Hepatocyte (in vitro differentiated cells): ENCODE data around the gene IFI30. TPM values are rescaled to one million over a fixed set of nuclear protein-coding genes. Genes with fewer than 3 reads are reported as not detected.

Experiments used
- DNase-seq: peaks from one replicate; pipeline ENCODE4 v3.0.0-alpha.2; 2016; ENCODE audit warnings: low spot score
- H2AFZ ChIP-seq: fragments of 200-600 bp; sonication (generic); 2 replicates; pipeline ENCODE4 v1.6.0; 2016; ENCODE audit warnings: antibody characterized with exemption, mild to moderate bottlenecking
- H3K27ac ChIP-seq: fragments of 200-600 bp; sonication (generic); 2 replicates; pipeline ENCODE4 v1.5.1; 2016; ENCODE audit warnings: mild to moderate bottlenecking
- H3K27me3 ChIP-seq: fragments of 200-600 bp; sonication (generic); 2 replicates; pipeline ENCODE4 v1.6.1; 2016
- H3K36me3 ChIP-seq: fragments of 200-600 bp; sonication (generic); replicated peaks from 2 replicates; pipeline ENCODE4 v1.5.1; 2016; ENCODE audit warnings: low read depth; ENCODE audit not compliant: insufficient read depth
- H3K4me1 ChIP-seq: fragments of 200-600 bp; sonication (generic); 2 replicates; pipeline ENCODE4 v1.5.1; 2016; ENCODE audit warnings: mild to moderate bottlenecking, moderate library complexity; ENCODE audit not compliant: insufficient read depth
- H3K4me2 ChIP-seq: fragments of 200-600 bp; sonication (generic); 2 replicates; pipeline ENCODE4 v1.6.0; 2016
- H3K4me3 ChIP-seq: fragments of 200-600 bp; sonication (generic); 2 replicates; pipeline ENCODE4 v1.5.1; 2016; ENCODE audit warnings: mild to moderate bottlenecking
- H3K79me2 ChIP-seq: fragments of 200-600 bp; sonication (generic); 2 replicates; pipeline ENCODE4 v1.6.0; 2017; ENCODE audit warnings: mild to moderate bottlenecking
- H3K9me2 ChIP-seq: fragments of 200-600 bp; sonication (generic); replicated peaks from 2 replicates; pipeline ENCODE4 v1.6.0; 2017; ENCODE audit warnings: mild to moderate bottlenecking; ENCODE audit not compliant: insufficient read depth
- H3K9me3 ChIP-seq: fragments of 200-600 bp; sonication (generic); 2 replicates; pipeline ENCODE4 v1.5.1; 2016; ENCODE audit warnings: low read depth, mild to moderate bottlenecking
- H4K20me1 ChIP-seq: fragments of 200-600 bp; sonication (generic); 2 replicates; pipeline ENCODE4 v1.6.0; 2016; ENCODE audit warnings: mild to moderate bottlenecking; ENCODE audit not compliant: insufficient read depth, poor library complexity, severe bottlenecking
- CTCF ChIP-seq: fragments of 200-600 bp; sonication (generic); IDR thresholded peaks from 2 replicates; pipeline ENCODE4 v1.5.1; 2016; ENCODE audit warnings: antibody characterized with exemption, mild to moderate bottlenecking; ENCODE audit not compliant: poor library complexity
- EZH2 ChIP-seq: fragments of 200-600 bp; sonication (generic); IDR thresholded peaks from 2 replicates; pipeline ENCODE4 v1.6.1; 2016; ENCODE audit warnings: antibody characterized with exemption, mild to moderate bottlenecking, borderline replicate concordance
- EZH2phosphoT487 ChIP-seq: fragments of 200-600 bp; sonication (generic); IDR thresholded peaks from one replicate; pipeline ENCODE4 v1.6.1; 2018; ENCODE audit warnings: antibody characterized with exemption, mild to moderate bottlenecking, low read depth, moderate library complexity; ENCODE audit not compliant: unreplicated experiment, severe bottlenecking
- WGBS: methylation state at CpG from one replicate; pipeline ENCODE4 v1.1.6; 2016; ENCODE audit warnings: low lambda C conversion rate; ENCODE audit errors: missing lambda C conversion rate; 5-methylcytosine and 5-hydroxymethylcytosine counted together
- polyA plus RNA-seq: library from polyadenylated mRNA; unstranded; fragments of >200 nt; fragmentation: Nextera tagmentation; extraction: Ambion mirVana; gene quantifications from 2 replicates; pipeline ENCODE4 v1.2.1, GENCODE V29; 2016
- total RNA-seq: library from RNA; depleted of rRNA; stranded (reverse); fragments of >200 nt; gene quantifications from 2 replicates; pipeline ENCODE4 v1.2.3, GENCODE V29; 2014

IFI30 gene
- total and polyA plus RNA-seq, 2 experiments from 2014 or later = 95.7 to 170 TPM

- no peaks in the 10 kb centered on the region for H4K20me1 ChIP-seq
- H3K79me2 ChIP-seq = no peaks in the 10 kb centered on the region
- no peaks in the 10 kb centered on the region for H3K9me3 ChIP-seq
- H3K27ac ChIP-seq = no peak overlapping the region
- H3K27me3 ChIP-seq = peaks cover 3% of the 10 kb centered on the region
- no peak overlapping the region for H3K4me3 ChIP-seq
- no peak for DNase-seq
- H3K4me1 ChIP-seq = no peaks in the 10 kb centered on the region
- no peak overlapping the region for H3K4me2 ChIP-seq
- no peaks in the 10 kb centered on the region for H3K9me2 ChIP-seq
- no peak for TF ChIP-seq EZH2
- no peak for TF ChIP-seq CTCF
- TF ChIP-seq EZH2phosphoT487 = no peak
- no peak overlapping the region for H2AFZ ChIP-seq
- 93% methylated on average over 8 of the region's 8 CpGs for WGBS
- H3K36me3 ChIP-seq = no peaks in the 10 kb centered on the region
Observed at GRCh38 chr19:18216789-18217188, 43.2 kb downstream of the IFI30 start.

GRCh38 chr19:18218159-18218558 lies 44.5 kb downstream of the IFI30 start:
- 95% methylated on average over 17 of the region's 17 CpGs for WGBS
- peaks cover 3% of the 10 kb centered on the region for H3K27me3 ChIP-seq
- no peaks in the 10 kb centered on the region for H3K9me2 ChIP-seq

GRCh38 chr19:18218600-18218999 lies 45.0 kb downstream of the IFI30 start:
- H2AFZ ChIP-seq = no peak overlapping the region
- H3K4me3 ChIP-seq = no peak overlapping the region
- no peaks in the 10 kb centered on the region for H3K36me3 ChIP-seq
- H3K9me3 ChIP-seq = no peaks in the 10 kb centered on the region
- DNase-seq = no peak
- no peaks in the 10 kb centered on the region for H4K20me1 ChIP-seq
- TF ChIP-seq EZH2phosphoT487 (no peak), EZH2 (no peak), CTCF (no peak)
- H3K9me2 ChIP-seq = no peaks in the 10 kb centered on the region
- no peak overlapping the region for H3K4me2 ChIP-seq
- H3K27ac ChIP-seq = no peak overlapping the region
- H3K27me3 ChIP-seq = peaks cover 3% of the 10 kb centered on the region
- H3K79me2 ChIP-seq = no peaks in the 10 kb centered on the region
- 66% methylated on average over 3 of the region's 3 CpGs for WGBS
- no peaks in the 10 kb centered on the region for H3K4me1 ChIP-seq

More at GRCh38 chr19:18218159-18218558, 44.5 kb downstream of the IFI30 start:
- TF ChIP-seq CTCF = no peak
- no peak for TF ChIP-seq EZH2phosphoT487
- TF ChIP-seq EZH2 = no peak
- H3K4me1 ChIP-seq = no peaks in the 10 kb centered on the region
- no peak overlapping the region for H3K27ac ChIP-seq
- H3K36me3 ChIP-seq = no peaks in the 10 kb centered on the region
- no peak for DNase-seq
- no peak overlapping the region for H3K4me2 ChIP-seq
- no peaks in the 10 kb centered on the region for H4K20me1 ChIP-seq
- no peaks in the 10 kb centered on the region for H3K79me2 ChIP-seq
- H3K9me3 ChIP-seq = no peaks in the 10 kb centered on the region
- H3K4me3 ChIP-seq = no peak overlapping the region
- H2AFZ ChIP-seq = no peak overlapping the region
